GM12878 (cell line): ENCODE measurements around the gene KRT6C. TPM values are rescaled to one million over a fixed set of nuclear protein-coding genes. Genes with fewer than 3 reads are reported as not detected.

Experiments
- ATAC-seq: fragments of 200-7000 bp; cut with Tn5 transposase; 3 replicates; pipeline ENCODE4 v1.9.1; 2020; ENCODE audit warnings: mild to moderate bottlenecking, moderate library complexity
- BruUV-seq: library from RNA; stranded (reverse); fragments of 400-500 nt; replicated peaks from 2 replicates; lab custom pipeline; 2021; lab: Mats Ljungman, UMichigan
- CTCF ChIA-PET: fragments of 300-600 bp; sonication (Branson Sonifier 250); formaldehyde crosslinking; extraction: SDS; loops from one replicate; lab custom pipeline; 2021; ENCODE audit warnings: inconsistent platforms; lab: Yijun Ruan, JAX
- POLR2A ChIA-PET: fragments of 350-600 bp; formaldehyde crosslinking; extraction: SDS; loops from one replicate; lab custom pipeline; 2021; ENCODE audit warnings: inconsistent platforms; lab: Charles Lee
- RAD21 ChIA-PET: fragments of 300-600 bp; sonication (Branson Sonifier 250); formaldehyde crosslinking; loops from one replicate; lab custom pipeline; 2023; ENCODE audit warnings: antibody characterized with exemption; ENCODE audit not compliant: unreplicated experiment; lab: Charles Lee
- SMC1A ChIA-PET: fragments of 300-600 bp; sonication (Branson Sonifier 250); formaldehyde crosslinking; loops from one replicate; lab custom pipeline; 2023; ENCODE audit not compliant: unreplicated experiment, uncharacterized antibody; lab: Charles Lee
- DNase-seq: peaks from one replicate; pipeline ENCODE4 v3.0.0-alpha.2; 2011; ENCODE audit warnings: low read depth, low spot score
- FAIRE-seq: peaks from 3 replicates; lab custom pipeline; 2011; peaks lifted over from hg19 to GRCh38; lab: Jason Lieb, UNC
- H2AFZ ChIP-seq: 2 replicates; pipeline ENCODE4 v1.6.0; 2011; ENCODE audit warnings: low read depth, low read length, control low read depth; ENCODE audit not compliant: control insufficient read depth
- H3K27ac ChIP-seq: 2 replicates; pipeline ENCODE4 v1.5.1; 2011; ENCODE audit warnings: control low read depth; ENCODE audit not compliant: control insufficient read depth, insufficient read depth
- H3K27me3 ChIP-seq, 2 experiments: replicated peaks in 1 of 2; 2 replicates each; pipeline versions ENCODE4 v1.6.0 to v1.6.1; 2011; ENCODE audit warnings: low read length in 1 of 2; ENCODE audit not compliant: control insufficient read depth in 2 of 2, insufficient read depth in 2 of 2
- H3K36me3 ChIP-seq, 2 experiments: 2 replicates each; pipeline ENCODE4 v1.5.1; 2011; ENCODE audit warnings: low read length in 1 of 2; ENCODE audit not compliant: control insufficient read depth in 2 of 2, insufficient read depth in 2 of 2
- H3K4me1 ChIP-seq: 2 replicates; pipeline ENCODE4 v1.6.1; 2011; ENCODE audit warnings: mild to moderate bottlenecking, low read length, moderate library complexity, mixed read lengths; ENCODE audit not compliant: control insufficient read depth, insufficient read depth
- H3K4me2 ChIP-seq: 2 replicates; pipeline ENCODE4 v1.6.0; 2011; ENCODE audit warnings: control low read depth; ENCODE audit not compliant: control insufficient read depth, insufficient read depth
- H3K4me3 ChIP-seq: fragments of 200-600 bp; sonication (generic); 2 replicates; pipeline ENCODE4 v1.5.1; 2016
- H3K79me2 ChIP-seq: 2 replicates; pipeline ENCODE4 v1.6.0; 2011; ENCODE audit warnings: low read length; ENCODE audit not compliant: control insufficient read depth, insufficient read depth
- H3K9ac ChIP-seq: 2 replicates; pipeline ENCODE4 v1.8.0; 2011; ENCODE audit warnings: low read length, control low read depth, mixed read lengths; ENCODE audit not compliant: control insufficient read depth, insufficient read depth
- H3K9me3 ChIP-seq: replicated peaks from 3 replicates; pipeline ENCODE4 v1.5.1; 2011; ENCODE audit warnings: mild to moderate bottlenecking, low read length; ENCODE audit not compliant: control insufficient read depth, insufficient read depth
- H4K20me1 ChIP-seq: 2 replicates; pipeline ENCODE4 v1.6.0; 2011; ENCODE audit not compliant: control insufficient read depth, insufficient read depth
- ATF3 ChIP-seq: IDR thresholded peaks from 2 replicates; pipeline ENCODE4 v1.6.1; 2011; ENCODE audit warnings: low read depth, mild to moderate bottlenecking, low read length, moderate library complexity, borderline replicate concordance; ENCODE audit errors: extremely low read depth
- RAD21 ChIP-seq: IDR thresholded peaks from 2 replicates; pipeline ENCODE4 v1.6.1; 2011; ENCODE audit warnings: mild to moderate bottlenecking, low read depth, low read length, moderate library complexity; ENCODE audit not compliant: insufficient read depth
- RELB ChIP-seq: fragments of 450-650 bp; IDR thresholded peaks from 2 replicates; pipeline ENCODE4 v1.6.1; 2017; ENCODE audit warnings: low read depth, mild to moderate bottlenecking, moderate library complexity
- SPI1 ChIP-seq: IDR thresholded peaks from 2 replicates; pipeline ENCODE4 v1.6.1; 2011; ENCODE audit warnings: low read depth, mild to moderate bottlenecking, low read length, moderate library complexity, borderline replicate concordance; ENCODE audit not compliant: insufficient read depth
- WRNIP1 ChIP-seq: IDR thresholded peaks from 2 replicates; pipeline ENCODE4 v1.6.1; 2011; ENCODE audit warnings: low read depth, low read length, improper control_type of control experiment, borderline replicate concordance
- ZSCAN29 ChIP-seq: fragments of 450-650 bp; IDR thresholded peaks from 2 replicates; pipeline ENCODE4 v1.6.1; 2017; ENCODE audit warnings: mild to moderate bottlenecking, moderate library complexity
- WGBS: methylation state at CpG from one replicate; pipeline ENCODE4 v1.1.6; 2016; ENCODE audit warnings: low lambda C conversion rate; ENCODE audit not compliant: insufficient replicate concordance, insufficient coverage; ENCODE audit errors: missing lambda C conversion rate; 5-methylcytosine and 5-hydroxymethylcytosine counted together
- in situ Hi-C: fragments of 300-500 bp; cut with MboI; formaldehyde crosslinking; loops from 9 replicates; pipeline ENCODE4 v1.14.3; 2018; ENCODE audit warnings: mixed read lengths
- intact Hi-C: fragments of 100-400 bp; cut with micrococcal nuclease; formaldehyde crosslinking; loops from one replicate; pipeline ENCODE4 v1.14.2; 2022; ENCODE audit not compliant: unreplicated experiment
- polyA plus RNA-seq, 11 experiments: library from polyadenylated mRNA; depleted of rRNA in 4 of 11; unstranded in 6 of 11; stranded (reverse) in 5 of 11; fragments of >200 nt; fragmentation: Nextera tagmentation in 4 of 11; fragmentation: Illumina TruSeq in 1 of 11; extraction: Ambion mirVana in 4 of 11; extraction: Trizol in 1 of 11; gene quantifications; 1 replicate in 1 of 11; 2 replicates in 10 of 11; pipeline versions ENCODE4 v1.2.1 to v1.2.3, GENCODE V29; 2011 to 2016; ENCODE audit warnings: inconsistent platforms in 2 of 11, missing spikeins in 2 of 11, low read depth in 1 of 11
- total RNA-seq, 4 experiments: library from RNA; depleted of rRNA in 3 of 4; stranded (reverse); fragments of >200 nt in 3 of 4; fragmentation: Illumina TruSeq in 1 of 4; extraction: Trizol in 1 of 4; gene quantifications; 2 replicates each; pipeline versions ENCODE4 v1.2.1 to v1.2.3, GENCODE V29; 2013 to 2021
- TF ChIP-seq, protein P1 (sequence below): IDR thresholded peaks from 2 replicates; pipeline ENCODE4 v1.6.1; 2012; ENCODE audit warnings: low read depth, low read length, improper control_type of control experiment

Gene KRT6C
- total and polyA plus RNA-seq, 10 of the 15 experiments (the other 5 are each of a cell fraction or from before 2014, with no cell fraction given) = not detected

DNA sequence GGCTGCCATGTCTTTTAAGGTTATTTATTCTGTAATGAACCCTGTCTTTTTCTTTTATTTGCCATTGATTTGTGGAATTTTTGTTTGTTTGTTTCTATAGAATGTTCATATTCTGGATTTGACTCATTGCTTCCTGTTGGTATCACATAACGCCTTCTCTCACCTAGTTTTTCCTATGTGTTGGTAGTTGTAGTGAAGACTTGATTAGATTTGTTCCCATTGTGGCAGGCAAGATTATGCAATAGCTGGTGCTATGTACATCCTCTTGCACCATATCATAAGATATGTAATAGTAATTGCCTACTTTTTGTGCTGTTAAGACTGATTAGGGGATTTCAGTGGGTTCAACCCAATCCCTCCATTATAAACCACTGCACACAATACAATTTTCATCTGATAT, 17.8 kb downstream of the KRT6C start:
- intact Hi-C loops = no loop called here
- DNase-seq = no peak
- RAD21 ChIA-PET = no interaction called here
- H3K36me3 ChIP-seq = no peaks in the 10 kb centered on the region
- H3K27me3 ChIP-seq = peaks cover 0 to 5% of the 10 kb centered on the region in 2 experiments; a peak in 2 of 4 replicates
- CTCF ChIA-PET = no interaction called here
- POLR2A ChIA-PET = no interaction called here
- no TSS peak for BruUV-seq
- H3K27ac ChIP-seq = no peak overlapping the region
- SMC1A ChIA-PET = no interaction called here
- no peak for FAIRE-seq
- no peaks in the 10 kb centered on the region for H3K4me1 ChIP-seq
- H2AFZ ChIP-seq = no peak overlapping the region
- no peak overlapping the region for H3K4me2 ChIP-seq
- no peaks in the 10 kb centered on the region for H3K9me3 ChIP-seq
- no peak overlapping the region for H3K9ac ChIP-seq
- no peaks in the 10 kb centered on the region for H4K20me1 ChIP-seq
- H3K79me2 ChIP-seq = no peaks in the 10 kb centered on the region
- no peak for TF ChIP-seq RELB
- no peak for TF ChIP-seq WRNIP1
- no peak for TF ChIP-seq ATF3
- no peak for TF ChIP-seq RAD21
- TF ChIP-seq SPI1 = no peak
- TF ChIP-seq ZSCAN29 = no peak
- TF ChIP-seq, protein P1, sequence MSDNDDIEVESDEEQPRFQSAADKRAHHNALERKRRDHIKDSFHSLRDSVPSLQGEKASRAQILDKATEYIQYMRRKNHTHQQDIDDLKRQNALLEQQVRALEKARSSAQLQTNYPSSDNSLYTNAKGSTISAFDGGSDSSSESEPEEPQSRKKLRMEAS = no peak
- WGBS = 6% methylated on average over 1 of the region's 1 CpG
- no peak for ATAC-seq
- no peak overlapping the region for H3K4me3 ChIP-seq
- in situ Hi-C loops = no loop called here
